Measurements from ENCODE around the gene ADAMTS8.
"Not testable (repeated sequence)": the region's sequence is repeated elsewhere in the genome, so short reads cannot be mapped to it uniquely, and the experiment has no call there.

The ADAMTS8 gene

DNA sequence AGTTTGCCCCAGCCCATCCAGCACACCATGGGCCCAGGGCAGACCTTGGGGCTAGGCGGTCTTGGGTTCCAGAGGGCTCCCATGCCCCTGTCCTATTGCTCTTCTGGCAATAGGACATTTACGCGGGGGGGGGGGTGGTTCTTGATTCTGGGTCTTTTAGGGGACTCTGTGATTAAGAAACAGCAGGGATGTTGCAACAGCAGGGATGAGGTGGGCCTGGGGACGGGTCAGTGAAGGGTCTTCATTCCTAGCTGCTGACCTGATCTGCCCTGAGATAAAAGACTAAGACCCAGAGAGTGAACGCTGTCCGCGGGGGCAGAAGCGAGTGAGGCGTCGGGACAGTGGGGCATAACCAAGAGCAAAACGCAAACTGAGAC is 19.6 kb upstream of the ADAMTS8 start:
- peak overlapping the region; percentile 54 for H3K4me3 ChIP-seq (ENCODE audit: low read length)
- no peak for DNase-seq (ENCODE audit: low read depth, low spot score)

DNA sequence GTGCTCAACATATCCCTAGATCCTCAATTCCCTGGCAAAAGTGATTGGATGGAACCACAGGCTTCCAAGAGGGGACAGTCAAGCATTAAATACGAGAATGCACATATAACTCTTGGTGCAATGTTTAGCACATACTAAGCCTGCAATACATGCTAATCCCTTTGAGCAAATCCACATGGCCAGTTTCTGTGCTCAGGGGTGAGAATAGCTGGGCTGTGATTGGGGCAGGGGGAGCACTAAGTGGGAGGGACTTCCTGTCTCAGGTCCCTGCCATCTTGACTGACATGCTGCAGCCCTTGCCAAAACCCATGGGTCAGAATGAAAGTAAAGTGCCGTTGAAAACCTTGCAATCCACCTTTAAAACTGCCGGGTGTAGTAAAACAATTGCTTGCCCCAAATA is 17.4 kb upstream of the ADAMTS8 start:
- H3K4me3 ChIP-seq (ENCODE audit: low read length), result no peak overlapping the region
- DNase-seq (ENCODE audit: low read depth, low spot score), result no peak

DNA sequence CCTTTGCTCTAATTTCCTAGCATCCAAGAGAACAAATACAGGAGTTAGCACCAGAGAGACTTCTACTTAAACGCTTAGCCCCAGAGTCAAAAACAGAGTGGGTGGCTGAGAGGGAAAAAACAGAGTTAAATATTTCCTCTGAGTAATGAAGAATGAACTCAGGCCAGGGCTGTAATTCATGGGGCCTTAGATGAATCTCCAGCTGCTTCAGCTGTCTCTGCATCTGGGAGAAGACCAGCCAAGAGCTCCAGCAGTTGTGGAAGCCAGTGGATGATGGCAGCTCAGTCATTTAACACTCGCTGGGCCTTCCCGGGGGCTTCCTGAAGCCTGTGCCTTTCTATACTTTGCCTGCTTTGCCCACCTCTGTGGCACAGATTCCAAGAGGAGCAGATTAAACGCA is 14.3 kb upstream of the ADAMTS8 start:
- H3K4me3 ChIP-seq (ENCODE audit: low read length), result no peak overlapping the region
- no peak for DNase-seq (ENCODE audit: low read depth, low spot score)

DNA sequence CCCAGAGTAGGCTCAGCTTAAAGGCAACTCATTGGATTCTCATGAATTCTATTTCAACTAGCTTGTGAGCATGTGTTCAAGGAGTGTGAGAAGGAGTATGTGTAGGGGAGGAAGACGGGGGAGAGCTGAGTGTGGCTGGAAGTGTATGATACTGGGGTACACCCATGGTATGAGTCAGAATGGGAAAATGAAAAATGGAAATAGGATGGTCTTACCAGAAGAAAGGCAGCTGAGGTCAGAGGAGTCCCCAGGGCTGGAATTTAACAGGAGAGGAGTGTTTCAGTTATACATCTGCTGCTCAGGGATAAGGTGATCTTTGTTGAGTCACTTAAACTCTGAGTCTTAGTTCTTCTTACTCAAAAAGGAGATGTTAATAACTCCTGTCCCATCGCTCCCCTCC is 13.3 kb upstream of the ADAMTS8 start:
- no peak for DNase-seq (ENCODE audit: low read depth, low spot score)
- no peak overlapping the region for H3K4me3 ChIP-seq (ENCODE audit: low read length)

DNA sequence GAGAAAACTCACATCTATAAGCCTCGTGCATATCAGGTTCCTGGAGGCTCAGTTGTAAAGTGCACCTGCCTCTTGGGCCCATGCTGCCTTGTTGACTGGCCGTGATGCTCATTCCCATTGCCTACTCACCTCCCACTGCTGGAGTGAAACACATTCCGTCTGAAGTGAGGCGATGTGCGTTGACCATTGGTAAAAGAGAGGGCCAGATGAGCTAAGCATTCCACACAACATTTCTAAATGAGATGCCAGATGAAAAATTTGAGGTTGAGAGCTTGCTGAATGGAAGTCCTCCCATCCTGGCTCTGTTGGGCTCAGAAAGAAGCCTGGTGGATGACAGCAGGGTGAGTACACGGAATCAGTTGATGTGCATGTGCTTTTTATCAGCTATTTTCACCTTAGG is 11.5 kb upstream of the ADAMTS8 start:
- H3K4me3 ChIP-seq (ENCODE audit: low read length), result no peak overlapping the region
- DNase-seq (ENCODE audit: low read depth, low spot score), result no peak

DNA sequence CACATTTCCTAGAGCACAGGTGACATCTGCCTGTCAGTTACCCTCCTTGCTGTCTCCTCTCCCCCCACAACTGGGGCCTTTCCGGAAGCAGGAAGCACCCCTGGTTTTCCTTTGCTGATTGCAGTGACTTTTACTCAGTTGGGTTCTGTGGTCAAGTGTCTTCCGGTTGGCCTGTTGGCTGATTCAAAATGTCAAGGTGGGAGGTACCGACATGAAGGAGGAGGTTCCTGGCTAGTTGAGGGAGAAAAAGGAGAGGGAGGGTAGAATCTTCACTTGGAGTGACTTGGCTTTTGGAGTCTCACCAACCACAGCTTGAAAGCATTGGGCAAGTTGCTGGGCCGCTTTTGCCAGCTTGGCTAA is 10.7 kb upstream of the ADAMTS8 start:
- H3K4me3 ChIP-seq (ENCODE audit: low read length), result no peak overlapping the region; the same call in 1 of the 2 replicates
- peak; percentile 87 for DNase-seq (ENCODE audit: low read depth, low spot score)

DNA sequence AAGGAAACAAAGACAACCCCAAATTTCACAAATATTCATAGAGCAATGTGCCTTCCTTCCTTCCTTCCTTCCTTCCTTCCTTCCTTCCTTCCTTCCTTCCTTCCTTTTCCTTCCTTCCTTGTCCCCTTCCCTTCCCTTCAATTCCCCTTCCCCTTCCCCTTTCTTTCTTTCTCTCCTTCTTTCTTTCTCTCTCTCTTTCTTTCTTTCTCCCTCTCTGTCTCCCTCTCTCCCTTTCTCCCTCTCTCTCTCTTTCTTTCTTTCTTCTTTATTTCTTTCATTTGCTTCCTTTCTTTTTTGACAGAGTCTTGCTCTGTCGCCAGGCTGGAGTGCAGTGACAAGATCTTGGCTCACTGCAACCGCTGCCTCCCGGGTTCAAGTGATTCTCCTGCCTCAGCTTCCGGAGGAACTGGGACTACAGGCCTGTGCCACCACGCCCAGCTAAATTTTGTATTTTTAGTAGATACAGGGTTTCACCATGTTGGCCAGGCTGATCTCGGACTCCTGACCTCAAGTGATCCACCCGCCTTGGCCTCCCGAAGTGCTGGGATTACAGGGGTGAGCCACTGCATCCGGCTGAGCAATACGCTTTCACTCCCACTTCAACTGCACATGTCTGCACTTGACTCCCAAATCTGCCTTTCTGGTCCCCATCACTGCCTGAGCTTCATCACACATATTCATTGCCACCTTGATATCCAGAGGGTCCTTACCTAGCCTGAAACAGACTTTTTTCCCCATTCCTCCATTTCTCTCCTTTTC is 10.2 kb upstream of the ADAMTS8 start:
- H3K4me3 ChIP-seq (ENCODE audit: low read length); DNase-seq (ENCODE audit: low read depth, low spot score): not testable (repeated sequence)

DNA sequence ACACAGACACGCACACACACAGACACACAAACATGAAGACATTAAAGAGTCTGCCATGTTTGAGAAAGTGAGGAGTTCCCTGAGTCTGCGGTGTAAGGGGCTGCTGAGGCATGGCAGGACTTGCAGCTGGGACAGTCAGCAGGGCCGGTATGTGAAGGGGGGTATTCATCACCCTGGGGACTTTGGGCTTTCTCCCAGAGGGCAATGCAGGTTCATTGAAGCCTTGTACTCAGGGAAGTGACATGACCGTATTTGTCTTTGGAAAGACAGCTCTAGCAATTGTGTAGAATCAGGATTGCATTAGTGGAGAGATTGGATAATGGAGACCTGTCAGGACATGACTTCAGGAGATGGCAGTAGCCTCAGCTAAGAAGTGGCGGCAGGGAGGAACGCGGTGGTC is 9.4 kb upstream of the ADAMTS8 start:
- no peak overlapping the region for H3K4me3 ChIP-seq (ENCODE audit: low read length)
- no peak for DNase-seq (ENCODE audit: low read depth, low spot score)

DNA sequence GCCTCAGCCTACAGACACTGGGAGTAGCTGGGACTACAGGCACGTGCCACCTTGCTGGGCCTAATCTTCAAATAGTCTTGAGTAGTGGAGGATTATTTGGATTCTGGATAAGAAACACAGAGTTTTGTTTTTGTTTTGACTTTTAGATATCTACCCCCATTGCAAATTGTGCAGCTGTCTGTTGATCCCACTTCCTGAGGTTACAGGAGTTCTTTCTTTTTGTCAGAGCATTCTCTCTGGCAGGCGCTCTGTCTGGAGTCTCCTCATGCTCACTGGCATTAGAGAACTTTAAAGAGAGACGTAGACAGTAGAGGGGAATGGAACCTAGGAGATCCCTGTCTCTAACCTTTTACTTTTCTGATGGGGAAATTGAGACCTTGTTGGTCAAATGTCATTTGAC is 7.8 kb upstream of the ADAMTS8 start:
- peak; percentile 45 for DNase-seq (ENCODE audit: low read depth, low spot score)
- H3K4me3 ChIP-seq (ENCODE audit: low read length), result no peak overlapping the region

DNA sequence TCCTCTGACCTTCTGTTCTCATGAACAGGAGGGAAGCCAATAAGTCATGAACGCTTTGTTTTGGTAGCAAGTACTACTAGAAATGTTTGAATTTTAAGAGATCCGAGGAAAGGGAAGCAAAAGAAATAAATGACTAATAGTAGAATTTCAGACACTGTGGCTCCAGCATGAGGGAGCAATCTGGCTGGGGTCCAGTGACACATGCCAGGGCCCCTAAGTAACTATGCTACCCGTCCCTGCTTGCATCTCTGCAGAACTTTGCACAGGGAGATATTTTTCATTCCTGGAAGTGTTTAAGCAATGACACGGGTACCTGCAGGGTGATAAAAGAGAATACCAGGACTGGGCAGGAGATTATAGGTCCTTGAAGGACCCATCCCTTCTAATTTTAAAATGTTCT is 7.3 kb upstream of the ADAMTS8 start:
- DNase-seq (ENCODE audit: low read depth, low spot score), result no peak
- no peak overlapping the region for H3K4me3 ChIP-seq (ENCODE audit: low read length)

DNA sequence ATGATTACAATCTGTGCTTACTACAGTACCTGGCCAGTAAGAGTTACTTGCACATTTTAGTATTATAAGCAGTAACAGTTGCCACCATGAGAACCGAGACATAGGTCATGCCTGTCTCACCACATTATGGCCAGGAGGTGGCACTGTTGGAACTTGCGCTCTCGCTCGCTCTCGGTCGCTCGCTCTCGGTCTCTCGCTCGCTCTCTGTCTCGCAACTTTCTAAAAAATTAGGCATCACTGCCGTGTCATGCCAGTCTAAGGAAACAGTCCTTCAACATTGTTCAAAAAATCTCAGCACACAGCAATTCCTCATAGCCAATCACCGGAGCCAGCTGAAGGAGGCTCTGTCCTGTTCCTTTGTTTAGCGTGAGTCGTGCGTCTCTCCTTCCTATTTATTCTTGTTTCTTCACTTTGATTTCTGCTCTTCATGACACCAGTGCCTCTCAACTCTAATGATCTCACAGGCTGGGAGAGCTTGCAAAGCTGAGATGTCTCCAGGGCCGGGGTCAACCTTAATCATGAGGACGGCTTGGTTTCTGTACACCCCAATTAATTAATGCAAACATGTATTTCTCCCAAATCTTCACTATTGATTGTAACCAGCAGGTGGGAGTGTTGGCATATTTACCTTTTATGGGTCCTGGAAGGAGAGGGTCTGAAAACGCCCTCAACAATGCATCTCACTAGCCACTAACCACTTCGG is 6.3 kb upstream of the ADAMTS8 start:
- DNase-seq (ENCODE audit: low read depth, low spot score), result peak; percentile 81
- peak overlapping the region; percentile 68 for H3K4me3 ChIP-seq (ENCODE audit: low read length)

DNA sequence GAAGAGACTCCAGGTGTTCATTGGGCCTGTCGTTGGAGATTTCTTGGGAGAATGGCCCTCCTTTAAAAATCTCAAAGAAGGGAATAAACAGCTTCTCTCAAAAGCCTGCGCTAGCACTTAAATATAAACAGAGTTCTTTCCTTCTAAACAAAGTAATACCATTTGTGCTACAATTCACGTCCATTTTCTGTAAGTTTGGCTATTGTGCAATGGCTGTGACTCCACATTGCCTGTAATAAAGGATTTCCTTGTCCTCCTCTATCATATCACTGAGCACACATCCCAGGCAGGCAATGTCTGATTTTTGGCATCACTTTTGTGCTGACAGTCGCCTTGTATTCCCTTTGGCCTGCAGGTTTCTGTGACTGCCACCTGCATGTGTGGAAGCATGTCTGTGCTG is 4.9 kb upstream of the ADAMTS8 start:
- no peak for DNase-seq (ENCODE audit: low read depth, low spot score)
- no peak overlapping the region for H3K4me3 ChIP-seq (ENCODE audit: low read length)

DNA sequence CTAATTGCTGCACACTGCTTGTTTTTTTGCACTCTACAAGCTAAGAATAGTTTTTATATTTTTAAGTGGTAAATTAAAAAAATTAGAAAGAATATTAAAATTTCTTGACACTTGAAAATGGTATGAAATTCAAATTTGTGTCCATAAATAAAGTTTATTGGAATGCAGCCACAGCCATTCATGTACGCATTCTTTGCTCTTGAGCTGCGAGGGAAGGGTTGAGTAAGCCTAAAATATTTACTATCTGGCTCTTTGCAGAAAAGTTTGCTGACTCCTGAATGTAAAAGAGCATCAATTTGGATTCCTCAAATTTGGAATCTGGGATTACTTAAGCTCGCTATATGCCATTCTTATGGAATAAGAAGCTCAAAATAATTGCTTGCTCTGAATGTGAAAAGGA is 3.4 kb upstream of the ADAMTS8 start:
- no peak overlapping the region for H3K4me3 ChIP-seq (ENCODE audit: low read length)
- DNase-seq (ENCODE audit: low read depth, low spot score), result no peak

DNA sequence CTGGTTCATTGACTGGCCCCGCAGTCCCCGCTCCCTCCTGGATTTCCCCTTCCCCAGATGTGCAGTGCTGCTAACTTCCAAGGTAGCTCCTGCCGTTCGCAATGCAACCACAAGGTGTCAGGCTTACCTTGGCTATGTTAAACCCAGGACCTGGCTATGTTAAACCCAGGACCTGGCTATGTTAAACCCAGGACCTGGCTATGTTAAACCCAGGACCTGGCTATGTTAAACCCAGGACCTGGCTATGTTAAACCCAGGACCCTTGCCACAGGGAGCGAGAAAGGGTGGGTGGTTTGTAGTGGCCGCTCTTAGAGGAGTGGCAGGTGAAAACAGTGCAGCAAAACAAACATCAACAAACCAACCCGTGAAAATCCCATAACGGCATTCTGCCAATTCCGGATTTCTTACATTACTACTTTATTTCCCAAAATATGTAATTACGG is 2.9 kb upstream of the ADAMTS8 start:
- peak; percentile 64 for DNase-seq (ENCODE audit: low read depth, low spot score)
- H3K4me3 ChIP-seq (ENCODE audit: low read length), result no peak overlapping the region

DNA sequence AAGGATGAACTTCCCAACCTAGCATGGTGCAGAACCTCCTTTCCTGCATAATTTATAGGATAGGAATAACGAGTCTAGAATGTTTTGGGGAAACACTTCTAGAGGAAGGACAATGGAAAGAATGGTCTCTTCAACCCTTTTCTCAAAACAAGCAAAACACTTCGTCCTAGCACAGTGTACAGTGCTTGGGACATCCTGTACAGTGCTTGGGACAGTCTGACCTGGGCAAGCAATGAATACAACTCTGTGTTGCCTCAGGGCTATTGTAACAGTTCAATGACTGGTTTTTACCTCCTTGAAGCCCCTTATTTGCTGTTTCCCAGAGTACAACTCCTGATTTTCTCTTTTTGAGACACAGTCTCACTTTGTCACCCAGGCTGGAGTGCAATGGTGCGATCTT is 1.6 kb upstream of the ADAMTS8 start:
- DNase-seq (ENCODE audit: low read depth, low spot score), result no peak
- no peak overlapping the region for H3K4me3 ChIP-seq (ENCODE audit: low read length)

DNA sequence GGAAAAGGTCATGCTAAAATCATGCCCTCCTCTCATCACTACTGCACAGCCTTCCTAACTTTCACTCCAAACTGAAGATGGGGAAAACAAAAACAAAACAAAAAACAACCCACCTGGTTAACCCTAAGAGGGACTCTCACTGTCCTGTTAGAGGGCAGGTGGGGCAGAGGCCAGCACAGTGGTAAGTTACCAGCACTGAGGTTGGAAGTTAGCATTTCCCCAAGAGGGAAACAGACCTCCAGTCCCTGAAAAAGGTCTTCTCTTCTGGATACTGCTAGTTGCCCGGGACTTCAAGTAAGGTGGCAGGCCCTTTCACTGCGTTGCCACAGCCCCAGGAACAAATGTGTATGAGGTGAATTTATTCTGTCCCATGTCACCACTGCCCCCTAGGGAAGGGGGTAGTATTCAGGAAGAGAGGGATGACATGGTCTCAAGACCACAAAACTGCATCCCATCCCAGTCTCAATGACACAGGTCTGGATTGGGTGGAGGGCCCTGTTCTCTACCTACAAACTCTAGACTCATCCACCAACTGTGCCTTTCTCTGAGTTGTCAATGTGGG is 792 bp upstream of the ADAMTS8 start:
- no peak for DNase-seq (ENCODE audit: low read depth, low spot score)
- H3K4me3 ChIP-seq (ENCODE audit: low read length), result no peak overlapping the region

DNA sequence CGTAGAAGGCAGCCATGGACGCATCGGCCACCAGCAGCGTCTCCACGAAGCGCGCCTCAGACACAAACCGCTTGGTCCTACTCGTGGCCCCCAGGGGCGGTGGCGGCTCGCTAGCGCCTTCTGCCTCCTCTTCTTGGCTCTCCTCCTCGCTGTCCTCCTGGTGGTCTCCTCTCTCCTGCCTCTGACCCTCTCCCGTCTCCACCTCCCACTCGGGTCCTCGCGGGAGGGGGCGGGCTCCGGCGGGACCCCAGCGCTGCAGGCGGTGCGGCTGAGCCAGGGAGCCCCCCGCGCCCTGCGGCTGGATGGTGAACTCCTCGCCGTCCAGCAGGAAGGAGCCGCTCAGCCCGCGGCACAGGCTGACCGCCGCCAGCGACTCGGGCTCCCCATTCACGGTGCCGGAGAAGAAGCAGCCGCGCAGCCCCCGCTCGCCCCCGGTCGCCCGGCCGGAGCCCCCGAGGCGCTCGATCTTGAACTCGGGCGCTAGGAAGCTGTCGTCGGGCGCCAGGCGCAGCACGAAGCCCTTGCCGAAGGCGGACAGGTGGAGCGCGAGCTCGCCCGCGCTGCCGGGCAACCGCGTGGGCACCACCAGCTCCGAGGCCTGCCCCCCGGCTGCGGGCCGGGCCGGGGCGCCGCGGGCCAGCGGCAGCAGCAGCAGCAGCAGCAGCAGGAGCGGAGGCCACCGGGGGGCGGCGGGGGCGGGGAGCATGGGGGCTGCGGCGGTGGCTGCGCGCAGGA is 661 bp downstream of the ADAMTS8 start:
- no peak overlapping the region for H3K4me3 ChIP-seq (ENCODE audit: low read length)
- no peak for DNase-seq (ENCODE audit: low read depth, low spot score)

DNA sequence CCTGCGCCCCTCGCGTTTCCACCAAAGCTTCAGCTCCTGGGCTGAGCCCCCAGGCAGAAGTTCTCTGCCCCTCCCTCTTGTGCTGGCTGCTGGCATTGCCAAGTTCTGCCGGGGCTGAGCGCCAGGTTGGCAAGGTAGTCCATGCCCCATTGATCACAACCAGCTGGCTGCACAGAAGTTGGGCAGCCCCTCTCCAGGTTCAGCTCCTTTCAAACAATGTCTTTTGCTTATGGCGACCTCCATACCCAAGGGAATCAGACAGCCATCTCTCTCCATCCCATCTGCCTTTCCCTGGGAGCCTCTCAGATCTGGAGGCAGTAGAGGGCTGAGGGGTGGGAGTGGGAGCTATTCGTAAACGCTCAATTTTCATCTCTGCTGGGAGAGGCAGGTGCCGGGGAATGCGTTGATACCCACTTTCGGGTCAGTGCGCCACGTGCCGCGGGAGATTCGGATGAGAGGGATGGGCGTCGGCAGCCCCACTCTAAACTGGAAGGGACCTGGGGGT is 1.5 kb downstream of the ADAMTS8 start:
- no peak overlapping the region for H3K4me3 ChIP-seq (ENCODE audit: low read length)
- no peak for DNase-seq (ENCODE audit: low read depth, low spot score)

DNA sequence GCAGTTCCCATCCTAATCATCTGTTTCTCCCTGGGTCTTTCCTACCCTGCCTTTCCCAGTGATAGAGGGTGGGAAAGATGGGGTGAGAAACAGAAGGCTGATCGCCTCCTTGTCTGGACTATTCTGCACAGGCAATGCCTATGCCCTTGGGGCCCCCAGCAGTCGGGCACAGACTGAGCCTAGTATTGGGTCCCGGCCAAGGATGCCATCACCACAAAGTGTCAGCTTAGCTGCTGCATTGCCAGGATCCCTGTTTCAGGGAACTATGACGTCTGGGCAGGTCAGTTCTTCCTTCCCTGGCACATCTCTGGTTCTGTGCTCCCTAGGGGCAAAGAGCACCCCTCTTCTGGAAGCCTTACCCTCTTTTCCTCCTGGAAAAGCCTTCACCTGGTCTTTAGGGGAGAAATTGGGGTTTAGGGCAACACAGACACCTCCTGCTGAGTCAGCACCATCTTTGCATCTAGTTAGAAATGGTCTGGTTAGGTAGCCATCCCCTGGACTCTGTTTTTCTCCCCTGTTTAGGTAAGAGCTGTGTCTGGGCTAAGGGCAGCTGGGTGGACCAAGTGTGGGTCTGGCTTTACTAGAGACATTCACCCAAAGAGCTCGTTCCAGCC is 2.1 kb downstream of the ADAMTS8 start:
- H3K4me3 ChIP-seq (ENCODE audit: low read length), result no peak overlapping the region
- no peak for DNase-seq (ENCODE audit: low read depth, low spot score)
